HG03432 (cell line): ENCODE results near the gene PPP1R9A.

Source experiments
- ATAC-seq: cut with Tn5 transposase; IDR thresholded peaks from one replicate; pipeline ENCODE4 v1.9.1; 2021; ENCODE audit warnings: mild to moderate bottlenecking, moderate library complexity; ENCODE audit not compliant: unreplicated experiment

The PPP1R9A gene

GRCh38 chr7:94907026-94907810, at the start of gene PPP1R9A:
Gene PPP1R9A (plus strand): TSS chr7:94907594. CDS start chr7:94910114, 2,520 bp downstream.
- peak; percentile 45 for ATAC-seq

- no peak for ATAC-seq
Measured at GRCh38 chr7:94871132-94871531, 36.3 kb upstream of the PPP1R9A start.

GRCh38 chr7:94873239-94873638, 34.2 kb upstream of the PPP1R9A start:
- ATAC-seq, result no peak

- no peak for ATAC-seq
Measured at GRCh38 chr7:94874036-94874785, 33.2 kb upstream of the PPP1R9A start.

DNA sequence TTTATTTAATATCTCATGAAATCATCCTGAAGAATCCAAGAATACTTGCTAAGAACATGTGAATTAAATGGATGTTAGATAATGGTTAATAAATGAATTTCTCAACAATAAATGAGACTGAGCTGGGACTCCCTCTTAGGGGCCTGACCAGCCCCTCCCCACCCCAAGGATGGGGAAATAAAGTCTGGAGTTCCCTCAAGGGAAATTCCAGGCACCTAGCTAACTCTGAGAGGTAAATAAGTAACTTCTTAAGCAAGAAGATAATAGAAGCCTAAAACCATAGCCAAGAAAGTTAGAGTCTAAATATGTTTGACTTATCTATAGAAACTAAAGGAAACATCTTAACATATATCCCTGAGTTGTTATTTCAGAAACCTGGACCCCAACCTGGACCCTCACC, 32.2 kb upstream of the PPP1R9A start:
- ATAC-seq, result no peak

DNA sequence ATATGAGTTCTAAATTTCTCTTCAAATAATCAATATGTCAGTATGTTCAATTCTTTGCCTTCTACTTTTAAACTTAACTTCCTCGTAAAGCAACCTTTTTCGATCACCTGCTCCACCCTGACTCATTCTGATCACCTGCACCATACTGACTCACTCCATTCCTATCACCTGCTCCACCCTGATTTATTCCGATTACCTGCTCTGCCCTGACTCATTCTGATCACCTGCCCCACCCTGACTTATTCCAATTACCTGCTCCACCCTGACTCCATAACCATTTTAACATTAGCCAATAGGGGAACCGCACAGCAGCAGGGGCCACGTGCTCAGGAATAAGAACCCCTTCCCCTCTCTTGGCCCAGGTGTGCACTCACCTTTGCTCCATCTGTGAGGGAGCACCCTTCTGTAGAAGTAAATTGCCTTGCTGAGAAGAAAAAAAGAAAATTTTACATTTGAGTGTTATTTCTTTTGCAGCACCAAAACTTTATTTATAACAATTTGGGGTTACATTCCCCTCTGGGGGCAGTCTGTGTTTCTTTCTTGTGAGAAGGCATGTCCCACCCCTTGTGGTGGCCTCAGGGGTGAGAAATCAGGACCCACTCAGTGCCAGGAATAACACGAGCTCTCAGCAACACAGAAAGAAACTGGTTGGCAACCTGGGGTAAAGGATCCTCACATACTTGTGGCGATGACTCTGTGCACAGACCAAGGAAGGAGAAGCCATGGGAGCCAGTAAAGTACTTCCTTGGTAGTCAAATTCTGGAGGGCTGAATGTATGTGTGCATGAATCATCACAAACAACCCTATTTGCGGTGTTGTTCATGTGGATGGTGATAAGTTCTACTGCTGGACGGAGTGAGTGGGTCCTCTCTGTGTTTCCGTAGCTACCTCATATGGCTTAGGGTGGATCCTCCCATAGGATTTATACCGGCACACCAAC, 29.4 kb upstream of the PPP1R9A start:
- ATAC-seq, result no peak

DNA sequence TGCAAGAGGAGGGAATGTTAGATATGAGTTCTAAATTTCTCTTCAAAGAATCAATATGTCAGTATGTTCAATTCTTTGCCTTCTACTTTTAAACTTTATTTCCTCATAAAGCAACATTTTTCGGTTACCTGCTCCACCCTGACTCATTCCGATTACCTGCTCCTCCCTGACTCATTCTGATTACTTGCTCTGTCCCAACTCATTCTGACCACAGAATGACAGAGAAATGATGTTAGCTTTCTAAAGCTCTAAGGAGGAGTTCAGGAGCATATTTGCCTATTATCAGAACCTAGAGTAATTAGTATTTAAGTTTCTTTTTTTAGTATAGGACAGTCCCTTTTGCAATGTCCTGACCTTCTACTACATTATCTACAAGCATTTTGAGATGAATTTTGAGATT, 24.5 kb upstream of the PPP1R9A start:
- no peak for ATAC-seq

- no peak for ATAC-seq
Measured at GRCh38 chr7:94883616-94884015, 23.8 kb upstream of the PPP1R9A start.

DNA sequence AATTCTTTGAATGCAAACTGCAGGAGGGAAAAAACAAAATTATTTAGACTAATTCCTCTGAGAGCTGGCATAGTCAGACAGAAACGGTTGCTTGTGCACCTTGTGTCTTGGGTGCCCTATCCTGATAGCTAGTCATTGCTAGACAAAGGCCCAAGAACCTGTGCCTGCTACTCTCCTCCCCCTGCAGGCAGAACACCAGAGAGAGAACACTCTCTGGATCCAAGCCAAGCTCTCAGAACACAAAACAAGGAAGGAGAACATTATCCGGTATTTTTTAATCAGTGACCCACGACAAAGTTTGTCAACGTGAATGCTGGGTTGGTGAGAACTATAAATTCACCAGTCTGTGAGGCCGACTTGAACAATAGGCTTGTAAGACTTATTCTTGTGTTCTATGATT, 18.8 kb upstream of the PPP1R9A start:
- ATAC-seq, result no peak

DNA sequence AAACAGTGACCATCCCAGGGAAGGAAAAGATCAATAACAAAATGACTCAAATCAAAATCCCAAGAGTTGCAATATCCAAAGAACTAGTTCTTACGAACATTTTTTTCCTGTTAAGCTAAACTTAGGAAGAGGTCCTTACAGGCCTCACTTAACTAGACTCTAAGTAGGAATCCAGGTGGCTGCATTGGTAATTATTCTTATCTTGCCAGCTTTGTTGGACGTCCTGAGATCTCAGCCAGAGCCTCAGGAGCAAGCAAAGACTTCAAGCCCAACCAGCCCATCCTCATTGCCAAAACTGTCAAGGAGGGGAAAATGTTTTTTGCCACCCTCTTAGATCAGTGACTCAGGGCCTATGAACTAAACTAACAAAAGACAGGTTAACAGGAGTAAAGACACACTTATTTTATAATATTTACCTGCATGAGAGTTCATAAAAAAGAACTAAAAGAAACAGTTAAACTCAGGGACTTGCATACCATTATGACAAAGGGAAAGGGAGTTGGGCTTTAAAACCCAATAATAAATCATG, 18.3 kb upstream of the PPP1R9A start:
- ATAC-seq, result no peak

DNA sequence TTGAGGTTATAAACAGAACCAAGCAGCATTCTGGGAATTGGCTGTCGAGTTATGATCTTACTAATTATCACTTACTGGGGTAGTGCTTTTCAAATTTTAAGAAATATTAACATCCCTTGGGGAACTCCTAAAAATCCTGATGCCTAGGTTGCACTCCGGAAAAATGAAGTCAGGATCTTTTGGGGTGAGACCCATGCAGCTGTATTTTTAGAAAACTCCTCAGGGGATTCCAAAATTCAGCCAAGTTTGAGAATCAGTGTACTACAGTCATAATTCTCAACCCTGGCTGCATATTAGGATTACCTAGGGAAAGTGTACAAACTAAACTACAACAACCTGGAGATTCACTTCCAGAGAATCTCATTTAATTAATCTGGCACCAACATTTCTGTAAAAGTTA, 17.2 kb upstream of the PPP1R9A start:
- ATAC-seq, result no peak

DNA sequence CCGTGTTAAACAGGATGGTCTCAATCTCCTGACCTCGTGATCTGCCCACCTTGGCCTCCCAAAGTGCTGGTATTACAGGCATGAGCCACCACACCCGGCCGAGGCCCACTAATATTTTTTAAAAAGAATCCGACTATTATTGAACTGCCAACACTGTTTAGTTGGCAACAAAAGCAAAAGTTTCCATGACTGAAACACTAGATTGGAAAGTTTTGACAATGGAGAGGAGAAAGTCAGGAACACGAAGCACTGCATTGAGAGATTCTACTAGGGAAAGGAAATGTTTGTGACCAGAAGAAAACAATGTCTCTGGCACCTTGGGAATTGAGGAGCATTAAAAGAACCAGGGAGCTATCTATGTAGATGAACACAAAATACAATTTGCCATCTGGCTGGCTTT, 13.7 kb upstream of the PPP1R9A start:
- ATAC-seq, result no peak

DNA sequence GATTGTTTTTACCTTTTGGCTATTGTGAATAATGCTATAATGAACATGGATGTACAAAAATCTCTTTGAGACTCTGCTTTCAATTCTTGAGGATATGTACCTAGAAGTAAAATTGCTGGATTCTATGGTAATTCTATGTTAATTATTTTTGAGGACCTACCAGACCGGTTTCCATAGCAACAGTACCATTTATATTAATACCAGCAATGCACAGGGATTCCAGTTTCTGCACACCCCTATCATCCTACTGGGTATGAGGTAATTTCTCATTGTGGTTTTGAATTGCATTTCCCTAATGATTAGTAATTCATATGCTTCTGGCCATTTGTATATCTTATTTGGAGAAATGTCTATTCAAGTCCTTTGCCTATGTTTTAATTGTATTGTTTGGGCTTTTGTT, 9.9 kb upstream of the PPP1R9A start:
- no peak for ATAC-seq

- no peak for ATAC-seq
Measured at GRCh38 chr7:94898340-94898739, 9.1 kb upstream of the PPP1R9A start.

GRCh38 chr7:94901981-94902380, 5.4 kb upstream of the PPP1R9A start:
- ATAC-seq, result no peak

GRCh38 chr7:94903971-94904370, 3.4 kb upstream of the PPP1R9A start:
- no peak for ATAC-seq

DNA sequence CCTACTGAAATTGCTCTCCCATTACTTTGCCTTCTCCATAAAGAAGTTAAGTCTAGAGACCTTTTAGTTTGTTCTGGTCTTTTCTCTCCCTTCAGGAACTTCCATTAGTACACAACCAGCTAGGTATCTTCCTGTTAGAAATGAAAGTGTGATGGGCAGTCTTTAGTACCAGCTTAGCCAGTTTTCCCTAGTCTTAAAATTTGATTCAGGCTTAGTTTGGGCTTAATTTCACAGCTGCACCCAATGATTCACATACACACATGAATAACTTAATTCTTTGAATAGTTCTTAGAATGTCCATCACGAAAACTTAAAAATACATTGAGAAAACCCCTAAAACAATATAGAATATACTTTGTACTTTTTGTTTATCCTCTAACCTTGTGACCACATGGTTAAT, 2.4 kb upstream of the PPP1R9A start:
- no peak for ATAC-seq

DNA sequence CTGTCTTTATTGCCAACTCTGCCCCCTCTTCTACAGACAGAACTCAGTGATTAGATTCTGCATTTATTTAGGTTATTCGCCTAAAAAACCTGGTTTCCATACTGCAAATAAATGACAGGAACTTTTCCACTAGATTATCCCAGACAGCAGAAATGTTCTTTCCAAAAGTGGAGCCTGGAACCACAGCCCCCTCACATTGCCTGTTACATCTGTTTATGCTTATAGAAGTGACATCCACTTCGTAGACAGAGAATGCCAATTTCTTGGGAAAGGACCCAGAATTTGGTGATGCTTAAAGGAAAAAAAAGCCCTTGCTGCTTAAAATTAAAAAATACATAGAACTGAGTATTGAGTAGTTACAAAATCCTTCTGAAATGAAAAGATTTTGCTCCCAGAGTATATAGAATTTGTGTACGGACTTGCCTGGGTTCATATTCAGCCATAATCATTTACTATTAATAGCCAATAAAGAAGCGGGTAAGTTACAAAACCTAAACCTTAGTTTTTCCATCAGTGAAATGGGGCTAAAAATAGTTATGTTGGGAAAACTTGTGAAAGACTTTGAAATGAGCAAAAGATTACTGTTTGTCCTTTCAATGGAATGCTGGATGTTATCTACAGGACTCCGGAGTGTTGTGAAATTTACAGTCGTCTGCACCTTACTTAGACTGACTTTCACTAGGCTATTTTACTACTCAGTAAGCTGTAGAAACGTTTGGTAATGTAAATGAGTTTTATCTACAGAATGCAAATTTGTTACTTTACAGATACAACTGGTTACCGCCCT, 1.1 kb upstream of the PPP1R9A start:
- ATAC-seq, result no peak

DNA sequence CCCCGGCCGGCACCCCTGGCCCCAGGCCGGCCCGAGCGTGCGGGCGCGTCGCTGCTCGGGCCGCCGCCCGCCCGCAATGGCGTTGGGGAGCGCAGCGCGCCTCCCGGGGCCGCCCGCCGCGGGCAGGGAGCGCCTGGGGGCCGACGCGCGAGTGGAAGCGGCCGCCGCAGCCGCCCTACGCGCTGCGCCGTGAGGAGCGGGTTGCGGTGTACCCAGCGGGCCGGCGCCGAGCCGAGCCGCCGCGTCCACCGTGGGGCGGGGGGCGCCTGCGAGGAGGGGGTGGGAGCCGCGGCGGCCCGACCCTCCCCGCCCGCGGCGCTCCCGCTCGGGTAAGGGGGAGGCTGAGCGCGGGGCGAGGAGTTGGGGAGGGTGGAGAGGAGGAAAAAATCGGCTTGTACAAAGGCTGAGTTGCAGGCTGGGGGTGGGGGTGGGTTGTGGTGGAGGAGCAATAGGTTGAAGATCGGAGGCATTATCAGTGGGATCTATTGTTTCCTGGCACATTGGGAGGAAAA, 473 bp downstream of the PPP1R9A start:
- ATAC-seq, result peak; percentile 55
